ENCODE results near the gene PTPRK.

Gene PTPRK

GRCh38 chr6:128406453-128406852, 113.9 kb downstream of the PTPRK start:
- TF ChIP-seq, protein P1, sequence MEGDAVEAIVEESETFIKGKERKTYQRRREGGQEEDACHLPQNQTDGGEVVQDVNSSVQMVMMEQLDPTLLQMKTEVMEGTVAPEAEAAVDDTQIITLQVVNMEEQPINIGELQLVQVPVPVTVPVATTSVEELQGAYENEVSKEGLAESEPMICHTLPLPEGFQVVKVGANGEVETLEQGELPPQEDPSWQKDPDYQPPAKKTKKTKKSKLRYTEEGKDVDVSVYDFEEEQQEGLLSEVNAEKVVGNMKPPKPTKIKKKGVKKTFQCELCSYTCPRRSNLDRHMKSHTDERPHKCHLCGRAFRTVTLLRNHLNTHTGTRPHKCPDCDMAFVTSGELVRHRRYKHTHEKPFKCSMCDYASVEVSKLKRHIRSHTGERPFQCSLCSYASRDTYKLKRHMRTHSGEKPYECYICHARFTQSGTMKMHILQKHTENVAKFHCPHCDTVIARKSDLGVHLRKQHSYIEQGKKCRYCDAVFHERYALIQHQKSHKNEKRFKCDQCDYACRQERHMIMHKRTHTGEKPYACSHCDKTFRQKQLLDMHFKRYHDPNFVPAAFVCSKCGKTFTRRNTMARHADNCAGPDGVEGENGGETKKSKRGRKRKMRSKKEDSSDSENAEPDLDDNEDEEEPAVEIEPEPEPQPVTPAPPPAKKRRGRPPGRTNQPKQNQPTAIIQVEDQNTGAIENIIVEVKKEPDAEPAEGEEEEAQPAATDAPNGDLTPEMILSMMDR (IDR thresholded peaks at IDR 0.05; ENCODE audit: low read depth, low read length): no peak
- no peak for DNase-seq
- Histone ChIP-seq H3K27me3 (ENCODE audit: insufficient read depth, low read depth, severe bottlenecking) (no peaks in the 10 kb centered on the region), H3K36me3 (no peaks in the 10 kb centered on the region), H3K27ac (no peak overlapping the region), H3K9me3 (ENCODE audit: severe bottlenecking) (no peaks in the 10 kb centered on the region), H3K4me3 (ENCODE audit: low read depth, low read length) (no peak overlapping the region)

DNA sequence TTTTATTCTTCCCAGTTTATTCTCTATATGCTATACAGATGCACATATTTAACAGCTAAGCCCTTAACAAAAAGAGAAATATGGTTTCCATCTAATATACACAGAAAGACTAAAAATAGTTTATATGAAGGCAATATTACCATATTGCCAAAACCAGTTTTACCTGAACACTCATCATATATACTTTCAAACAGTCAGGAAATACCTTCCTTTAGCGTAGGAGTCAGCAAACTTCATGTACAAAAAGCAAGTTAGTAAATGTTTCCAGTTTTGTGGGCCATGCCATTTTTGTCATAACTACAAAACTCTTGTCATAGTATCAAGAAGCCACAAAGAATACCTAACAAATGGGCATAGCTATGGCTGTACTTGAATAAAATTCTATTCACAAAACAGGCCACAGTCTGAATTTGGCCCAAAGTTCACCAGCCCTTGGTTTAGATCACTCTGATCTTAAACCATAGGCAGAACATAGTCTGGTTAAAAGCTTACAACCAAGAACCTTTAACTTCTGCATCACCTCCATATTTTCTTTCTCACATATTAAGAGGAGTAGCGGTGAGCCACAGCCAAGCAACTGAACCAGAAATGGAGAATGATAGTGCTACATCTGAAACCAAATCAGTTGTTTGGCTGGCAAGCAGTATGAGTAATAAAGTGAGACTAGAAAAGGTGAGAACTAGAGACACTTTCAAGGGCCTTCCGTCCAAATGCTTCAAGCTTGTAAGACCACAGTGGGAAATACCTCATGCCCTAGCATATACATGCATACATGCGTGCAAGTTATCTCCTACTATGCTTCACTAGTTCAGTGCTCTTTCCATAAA, 116.6 kb downstream of the PTPRK start:
- TF ChIP-seq, protein P1 (IDR thresholded peaks at IDR 0.05; ENCODE audit: low read depth, low read length): no peak
- no peaks in the 10 kb centered on the region for H3K9me3 ChIP-seq (ENCODE audit: severe bottlenecking)
- H3K36me3 ChIP-seq: no peaks in the 10 kb centered on the region
- DNase-seq: no peak
- no peak overlapping the region for H3K27ac ChIP-seq
- no peaks in the 10 kb centered on the region for H3K27me3 ChIP-seq (ENCODE audit: insufficient read depth, low read depth, severe bottlenecking)
- H3K4me3 ChIP-seq (ENCODE audit: low read depth, low read length): no peak overlapping the region

DNA sequence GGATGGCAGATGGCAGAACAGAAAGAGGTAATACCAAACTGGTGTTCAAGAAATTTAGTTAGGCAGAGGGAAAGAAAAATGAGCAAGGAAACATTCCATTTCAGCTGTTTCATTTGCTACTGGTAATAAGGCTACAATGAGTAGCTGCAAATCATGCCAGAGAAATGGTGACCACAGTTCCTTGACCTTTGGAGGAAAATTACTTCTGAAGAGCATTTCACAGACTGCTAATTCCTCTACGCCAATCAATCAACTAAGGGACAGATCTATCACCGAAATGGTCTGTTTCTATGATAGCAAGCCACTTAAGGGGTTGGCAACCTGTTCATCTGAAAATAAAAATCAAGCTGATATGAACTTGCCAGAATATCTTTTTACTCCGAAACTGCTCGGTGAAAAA, 119.5 kb downstream of the PTPRK start:
- Histone ChIP-seq H3K4me3 (ENCODE audit: low read depth, low read length) (no peak overlapping the region), H3K27me3 (ENCODE audit: insufficient read depth, low read depth, severe bottlenecking) (no peaks in the 10 kb centered on the region), H3K9me3 (ENCODE audit: severe bottlenecking) (no peaks in the 10 kb centered on the region), H3K36me3 (no peaks in the 10 kb centered on the region), H3K27ac (no peak overlapping the region)
- TF ChIP-seq, protein P1 (IDR thresholded peaks at IDR 0.05; ENCODE audit: low read depth, low read length): no peak
- DNase-seq: no peak

- no peaks in the 10 kb centered on the region for H3K9me3 ChIP-seq (ENCODE audit: severe bottlenecking)
- no peak overlapping the region for H3K4me3 ChIP-seq (ENCODE audit: low read depth, low read length)
- DNase-seq: no peak
- H3K36me3 ChIP-seq: no peaks in the 10 kb centered on the region
- no peaks in the 10 kb centered on the region for H3K27me3 ChIP-seq (ENCODE audit: insufficient read depth, low read depth, severe bottlenecking)
- TF ChIP-seq, protein P1 (IDR thresholded peaks at IDR 0.05; ENCODE audit: low read depth, low read length): no peak
- H3K27ac ChIP-seq: no peak overlapping the region
Observed at GRCh38 chr6:128397996-128398395, 122.4 kb downstream of the PTPRK start.

- DNase-seq: no peak
- H3K27ac ChIP-seq: no peak overlapping the region
- TF ChIP-seq, protein P1 (IDR thresholded peaks at IDR 0.05; ENCODE audit: low read depth, low read length): no peak
- H3K4me3 ChIP-seq (ENCODE audit: low read depth, low read length): no peak overlapping the region
- no peaks in the 10 kb centered on the region for H3K27me3 ChIP-seq (ENCODE audit: insufficient read depth, low read depth, severe bottlenecking)
- H3K36me3 ChIP-seq: no peaks in the 10 kb centered on the region
- no peaks in the 10 kb centered on the region for H3K9me3 ChIP-seq (ENCODE audit: severe bottlenecking)
Observed at GRCh38 chr6:128395596-128395995, 124.8 kb downstream of the PTPRK start.

DNA sequence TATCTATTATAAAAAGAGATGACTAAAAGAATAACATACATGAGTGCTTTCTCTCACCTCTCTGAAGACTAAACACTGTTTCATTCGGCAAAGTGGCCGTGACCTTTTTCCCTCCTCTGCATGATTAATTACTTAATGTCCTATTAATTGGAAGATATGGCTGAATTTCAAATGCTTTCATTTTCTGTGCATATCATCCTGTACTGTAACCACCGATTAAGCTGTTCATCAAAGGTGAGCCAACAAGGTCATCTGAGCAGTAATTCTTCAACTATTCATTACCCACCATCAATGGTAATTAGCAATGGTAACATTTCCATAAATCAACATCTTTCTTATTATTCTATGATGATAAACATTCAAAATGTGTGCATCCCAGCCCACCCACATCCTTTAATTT, 125.2 kb downstream of the PTPRK start:
- H3K27me3 ChIP-seq (ENCODE audit: insufficient read depth, low read depth, severe bottlenecking): no peaks in the 10 kb centered on the region
- H3K4me3 ChIP-seq (ENCODE audit: low read depth, low read length): no peak overlapping the region
- no peak for DNase-seq
- H3K9me3 ChIP-seq (ENCODE audit: severe bottlenecking): no peaks in the 10 kb centered on the region
- no peak overlapping the region for H3K27ac ChIP-seq
- no peaks in the 10 kb centered on the region for H3K36me3 ChIP-seq
- TF ChIP-seq, protein P1 (IDR thresholded peaks at IDR 0.05; ENCODE audit: low read depth, low read length): no peak
